Measurements from ENCODE around the gene OR2S2.

DNA sequence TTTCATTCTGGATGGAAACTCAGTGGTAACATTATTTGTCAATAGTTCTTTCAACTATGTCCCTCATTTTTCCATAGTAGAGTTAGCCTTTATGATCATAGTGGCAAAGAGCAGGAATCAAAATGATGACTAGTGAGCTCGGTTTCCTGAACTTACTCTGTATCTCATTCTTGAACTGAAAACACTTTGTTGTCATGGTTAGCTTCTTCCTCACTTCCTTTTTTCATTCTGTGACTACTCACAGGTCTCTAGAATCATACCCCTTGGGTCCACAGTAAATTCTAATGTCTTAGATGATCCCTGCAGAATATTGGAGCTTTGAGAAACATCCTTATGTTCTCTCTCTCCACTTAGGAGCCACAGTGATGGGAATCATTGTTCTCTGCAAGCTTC is 49.4 kb upstream of the OR2S2 start:
- no peak for TF ChIP-seq POLR2A (IDR thresholded peaks at IDR 0.05; ENCODE audit: low read length)
- no peak for TF ChIP-seq GATA1 (IDR thresholded peaks at IDR 0.05; ENCODE audit: low read depth, low read length)
